ENCODE measurements around the gene SLC9C1.

The SLC9C1 gene

GRCh38 chr3:112101916-112102315 lies 192.1 kb downstream of the SLC9C1 start:
- peak; percentile 36 for DNase-seq (ENCODE audit: extremely low read depth, low read depth)
- H3K4me3 ChIP-seq (replicated peaks; ENCODE audit: low read depth, low read length), result no peak overlapping the region
- TF ChIP-seq CTCF (IDR thresholded peaks at IDR 0.05; ENCODE audit: low read depth, low read length, missing control alignments), result no peak

GRCh38 chr3:112097378-112097777 lies 196.6 kb downstream of the SLC9C1 start:
- H3K4me3 ChIP-seq (replicated peaks; ENCODE audit: low read depth, low read length), result no peak overlapping the region
- TF ChIP-seq CTCF (IDR thresholded peaks at IDR 0.05; ENCODE audit: low read depth, low read length, missing control alignments), result no peak
- peak; percentile 95 for DNase-seq (ENCODE audit: extremely low read depth, low read depth)

DNA sequence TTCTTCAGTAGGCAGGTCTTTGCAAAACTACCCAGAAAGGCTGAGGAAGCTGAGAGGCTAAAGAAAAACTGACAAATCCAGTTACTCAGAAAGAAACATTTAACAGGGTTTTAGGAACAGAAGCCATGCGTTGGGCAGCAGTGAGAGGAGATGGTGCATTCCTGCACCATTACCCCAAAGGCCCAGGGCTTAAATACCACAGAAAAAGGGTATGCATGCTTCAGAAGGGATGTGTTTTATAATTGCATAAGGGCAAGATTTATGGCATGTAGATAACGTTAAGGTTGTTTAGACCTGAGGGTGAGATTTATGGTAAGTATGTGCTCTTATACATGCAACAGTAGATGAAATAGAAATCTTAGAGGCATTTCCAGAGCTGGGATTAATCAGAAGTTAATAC lies 197.8 kb downstream of the SLC9C1 start:
- no peak for TF ChIP-seq CTCF (IDR thresholded peaks at IDR 0.05; ENCODE audit: low read depth, low read length, missing control alignments)
- no peak overlapping the region for H3K4me3 ChIP-seq (replicated peaks; ENCODE audit: low read depth, low read length)
- no peak for DNase-seq (ENCODE audit: extremely low read depth, low read depth)

DNA sequence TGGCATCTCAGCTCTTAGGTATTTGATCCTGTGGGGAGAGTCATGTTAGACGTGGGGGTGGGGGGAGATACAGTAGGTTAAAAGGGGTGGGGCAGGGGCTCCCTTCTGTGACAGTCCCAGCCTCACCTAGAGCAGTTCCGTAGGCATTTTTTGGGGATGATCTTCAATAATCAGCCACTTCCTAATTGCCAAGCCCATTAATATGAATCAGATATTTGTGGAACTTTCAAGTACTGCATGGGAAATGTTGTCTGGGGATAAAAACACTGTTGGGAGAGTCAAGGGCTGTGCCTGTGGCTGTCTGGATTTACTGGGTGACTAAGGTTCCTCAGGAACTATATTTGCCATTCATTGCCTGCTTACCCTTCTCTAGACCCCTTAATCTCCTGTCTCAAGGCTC lies 198.3 kb downstream of the SLC9C1 start:
- no peak for DNase-seq (ENCODE audit: extremely low read depth, low read depth)
- no peak overlapping the region for H3K4me3 ChIP-seq (replicated peaks; ENCODE audit: low read depth, low read length)
- TF ChIP-seq CTCF (IDR thresholded peaks at IDR 0.05; ENCODE audit: low read depth, low read length, missing control alignments), result no peak

DNA sequence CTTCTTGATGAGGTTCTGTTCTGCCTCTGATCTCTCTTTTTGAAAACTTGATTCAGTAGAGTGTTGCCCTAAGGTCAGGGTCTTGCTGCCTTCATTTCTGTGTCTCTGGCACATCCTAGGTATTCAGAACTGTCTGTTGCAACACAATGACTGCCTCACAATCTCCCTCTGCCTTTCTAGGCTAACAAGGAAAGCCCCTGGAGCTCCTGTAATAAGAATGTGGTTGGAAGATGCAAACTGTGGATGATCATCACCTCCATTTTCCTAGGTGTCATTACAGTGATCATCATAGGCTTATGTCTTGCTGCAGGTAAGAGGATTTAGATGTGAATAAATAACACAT lies 200.9 kb downstream of the SLC9C1 start:
- TF ChIP-seq CTCF (IDR thresholded peaks at IDR 0.05; ENCODE audit: low read depth, low read length, missing control alignments), result no peak
- DNase-seq (ENCODE audit: extremely low read depth, low read depth), result no peak

GRCh38 chr3:112092496-112093179 lies 201.4 kb downstream of the SLC9C1 start:
- no peak overlapping the region for H3K4me3 ChIP-seq (replicated peaks; ENCODE audit: low read depth, low read length)
- TF ChIP-seq CTCF (IDR thresholded peaks at IDR 0.05; ENCODE audit: low read depth, low read length, missing control alignments), result no peak
- no peak for DNase-seq (ENCODE audit: extremely low read depth, low read depth)

More for the DNA sequence above, 200.9 kb downstream of the SLC9C1 start:
- H3K4me3 ChIP-seq (replicated peaks; ENCODE audit: low read depth, low read length), result no peak overlapping the region

All from HFF-Myc (cell line).